GM19025 (cell line): ENCODE measurements around the gene CLRN2.

ENCODE experiments used
- ATAC-seq: cut with Tn5 transposase; IDR thresholded peaks from one replicate; pipeline ENCODE4 v1.9.1; 2021; ENCODE audit warnings: mild to moderate bottlenecking, low read depth, moderate library complexity; ENCODE audit not compliant: unreplicated experiment

CLRN2 gene

GRCh38 chr4:17500574-17500973, 14.4 kb upstream of the CLRN2 start:
- ATAC-seq, result no peak

- no peak for ATAC-seq
Observed at GRCh38 chr4:17502756-17503155, 12.2 kb upstream of the CLRN2 start.

- ATAC-seq, result no peak
Observed at GRCh38 chr4:17504081-17504480, 10.9 kb upstream of the CLRN2 start.

- no peak for ATAC-seq
Observed at GRCh38 chr4:17510582-17510981, 4.4 kb upstream of the CLRN2 start.

GRCh38 chr4:17511051-17511450, 3.9 kb upstream of the CLRN2 start:
- ATAC-seq, result no peak

GRCh38 chr4:17511509-17511949, 3.4 kb upstream of the CLRN2 start:
- ATAC-seq, result peak; percentile 48

GRCh38 chr4:17511950-17512795, 2.8 kb upstream of the CLRN2 start, which contains the start of gene QDPR:
Gene QDPR, minus strand, starts transcription at chr4:17512090. Its CDS starts 36 bp downstream, at chr4:17512054.
- peak; percentile 97 for ATAC-seq

GRCh38 chr4:17512973-17513665, 1.8 kb upstream of the CLRN2 start:
- no peak for ATAC-seq

GRCh38 chr4:17515445-17516407, 761 bp downstream of the CLRN2 start:
- ATAC-seq, result no peak

GRCh38 chr4:17516980-17517379, 2.0 kb downstream of the CLRN2 start:
- no peak for ATAC-seq

- ATAC-seq, result no peak
Observed at GRCh38 chr4:17517664-17518063, 2.7 kb downstream of the CLRN2 start.

- no peak for ATAC-seq
Observed at GRCh38 chr4:17521595-17521994, 6.6 kb downstream of the CLRN2 start.

- ATAC-seq, result no peak
Observed at GRCh38 chr4:17523662-17524061, 8.7 kb downstream of the CLRN2 start.

- ATAC-seq, result no peak
Observed at GRCh38 chr4:17526695-17527477, 11.9 kb downstream of the CLRN2 start.

- ATAC-seq, result no peak
Observed at GRCh38 chr4:17528551-17529165, 13.7 kb downstream of the CLRN2 start.

- no peak for ATAC-seq
Observed at GRCh38 chr4:17531538-17532285, 16.7 kb downstream of the CLRN2 start.

GRCh38 chr4:17534705-17535104, 19.7 kb downstream of the CLRN2 start:
- ATAC-seq, result no peak

- ATAC-seq, result peak; percentile 75
Observed at GRCh38 chr4:17535242-17535641, 20.3 kb downstream of the CLRN2 start.

- no peak for ATAC-seq
Observed at GRCh38 chr4:17535906-17536305, 20.9 kb downstream of the CLRN2 start.
